NOMO-1 treated with dmso at 0.1 percent for 144 hours (cell line): ENCODE results near the gene DGKI.

Source experiments
- DNase-seq: peaks from one replicate; lab custom pipeline; 2025; ENCODE audit not compliant: unreplicated experiment; lab: John Stamatoyannopoulos, UW

Gene DGKI

GRCh38 chr7:137873524-137873923, 26.8 kb upstream of the DGKI start:
- DNase-seq = no peak

- DNase-seq = no peak
These were observed 24.6 kb upstream of the DGKI start for GRCh38 chr7:137871170-137871915.

- no peak for DNase-seq
These were observed 23.9 kb upstream of the DGKI start for GRCh38 chr7:137870684-137871083.

GRCh38 chr7:137870078-137870477, 23.3 kb upstream of the DGKI start:
- no peak for DNase-seq

GRCh38 chr7:137869260-137869659, 22.5 kb upstream of the DGKI start:
- no peak for DNase-seq

GRCh38 chr7:137867289-137867688, 20.5 kb upstream of the DGKI start:
- DNase-seq = no peak

- no peak for DNase-seq
These were observed 19.0 kb upstream of the DGKI start for GRCh38 chr7:137865764-137866163.

GRCh38 chr7:137862964-137863363, 16.2 kb upstream of the DGKI start:
- no peak for DNase-seq

GRCh38 chr7:137862358-137862757, 15.6 kb upstream of the DGKI start:
- no peak for DNase-seq

- DNase-seq = no peak
These were observed 13.8 kb upstream of the DGKI start for GRCh38 chr7:137860542-137860941.

- no peak for DNase-seq
These were observed 6.3 kb upstream of the DGKI start for GRCh38 chr7:137853053-137853452.

GRCh38 chr7:137852108-137852507, 5.3 kb upstream of the DGKI start:
- no peak for DNase-seq

- no peak for DNase-seq
These were observed 4.5 kb upstream of the DGKI start for GRCh38 chr7:137850972-137851945.

- no peak for DNase-seq
These were observed 3.8 kb upstream of the DGKI start for GRCh38 chr7:137850571-137850970.

- DNase-seq = no peak
These were observed 1.3 kb upstream of the DGKI start for GRCh38 chr7:137848095-137848494.

GRCh38 chr7:137847568-137848050, 835 bp upstream of the DGKI start:
- DNase-seq = no peak

- DNase-seq = no peak
These were observed 286 bp downstream of the DGKI start for GRCh38 chr7:137846549-137846826.

GRCh38 chr7:137844677-137845425, 1.9 kb downstream of the DGKI start:
- no peak for DNase-seq

- no peak for DNase-seq
These were observed 6.6 kb downstream of the DGKI start for GRCh38 chr7:137839903-137840779.

- DNase-seq = no peak
These were observed 8.0 kb downstream of the DGKI start for GRCh38 chr7:137838706-137839315.
